PC-3 (cell line): ENCODE data around the gene SMIM7. TPM values are rescaled to one million over a fixed set of nuclear protein-coding genes. Genes with fewer than 3 reads are reported as not detected.
A peak's percentile ranks its signal among the peaks of the same experiment; 100 is the strongest.

Source experiments
- ATAC-seq: fragments of 200-7000 bp; cut with Tn5 transposase; 2 replicates; pipeline ENCODE4 v1.9.1; 2020; ENCODE audit warnings: mild to moderate bottlenecking, moderate library complexity
- BruUV-seq: library from RNA; stranded (reverse); fragments of 400-500 nt; replicated peaks from 2 replicates; lab custom pipeline; 2021; lab: Mats Ljungman, UMichigan
- CTCF ChIA-PET: fragments of 300-600 bp; sonication (Branson Sonifier 250); formaldehyde crosslinking; loops from one replicate; lab custom pipeline; 2022; ENCODE audit warnings: antibody characterized with exemption; lab: Charles Lee
- POLR2A ChIA-PET: fragments of 300-600 bp; sonication (Branson Sonifier 250); formaldehyde crosslinking; loops from one replicate; lab custom pipeline; 2022; ENCODE audit warnings: antibody characterized with exemption; ENCODE audit not compliant: unreplicated experiment; lab: Charles Lee
- DNase-seq: peaks from one replicate; pipeline ENCODE4 v3.0.0-alpha.2; 2015
- H2AFZ ChIP-seq: fragments of 300-600 bp; sonication (generic); 2 replicates; pipeline ENCODE4 v1.6.0; 2016; ENCODE audit warnings: antibody characterized with exemption, low read length
- H3F3A ChIP-seq: fragments of 300-600 bp; sonication (generic); one replicate; pipeline ENCODE4 v1.6.0; 2017; ENCODE audit warnings: antibody characterized with exemption, low read length, control low read depth, mild to moderate bottlenecking; ENCODE audit not compliant: unreplicated experiment
- H3K27ac ChIP-seq: fragments of 300-600 bp; sonication (generic); 2 replicates; pipeline ENCODE4 v1.5.1; 2016; ENCODE audit warnings: mild to moderate bottlenecking, low read length
- H3K27me3 ChIP-seq: fragments of 300-600 bp; sonication (generic); 2 replicates; pipeline ENCODE4 v1.6.1; 2016; ENCODE audit warnings: low read length, mixed read lengths
- H3K36me3 ChIP-seq: fragments of 300-600 bp; sonication (generic); 2 replicates; pipeline ENCODE4 v1.6.1; 2016; ENCODE audit warnings: low read depth, mixed run types, low read length, mixed read lengths
- H3K4me1 ChIP-seq: fragments of 300-600 bp; sonication (generic); 2 replicates; pipeline ENCODE4 v1.5.1; 2016; ENCODE audit warnings: low read length; ENCODE audit not compliant: insufficient read depth
- H3K4me2 ChIP-seq: fragments of 300-600 bp; sonication (generic); 2 replicates; pipeline ENCODE4 v1.6.0; 2016; ENCODE audit warnings: low read length
- H3K4me3 ChIP-seq: fragments of 300-600 bp; sonication (generic); 2 replicates; pipeline ENCODE4 v1.5.1; 2016; ENCODE audit warnings: mild to moderate bottlenecking, low read length, mixed read lengths
- H3K79me2 ChIP-seq: fragments of 300-600 bp; sonication (generic); 2 replicates; pipeline ENCODE4 v1.6.1; 2017; ENCODE audit warnings: low read length, mixed read lengths
- H3K9ac ChIP-seq: fragments of 300-600 bp; sonication (generic); 2 replicates; pipeline ENCODE4 v1.6.0; 2016; ENCODE audit warnings: mild to moderate bottlenecking, low read length
- H3K9me2 ChIP-seq: fragments of 300-600 bp; sonication (generic); replicated peaks from 2 replicates; pipeline ENCODE4 v1.6.1; 2016; ENCODE audit warnings: mixed run types, low read length, mixed read lengths
- H3K9me3 ChIP-seq: fragments of 300-600 bp; sonication (generic); 2 replicates; pipeline ENCODE4 v1.6.1; 2016; ENCODE audit warnings: low read length, mixed read lengths
- H4K20me1 ChIP-seq: fragments of 300-600 bp; sonication (generic); 2 replicates; pipeline ENCODE4 v1.6.1; 2016; ENCODE audit warnings: low read length, mixed read lengths
- CTCF ChIP-seq: fragments of 300-600 bp; sonication (generic); conservative IDR thresholded peaks from 2 replicates; pipeline ENCODE4 v1.5.1; 2017; ENCODE audit warnings: antibody characterized with exemption, low read depth, mild to moderate bottlenecking, low read length
- EZH2 ChIP-seq: fragments of 300-600 bp; sonication (generic); IDR thresholded peaks from one replicate; pipeline ENCODE4 v1.6.1; 2017; ENCODE audit warnings: antibody characterized with exemption, mild to moderate bottlenecking, low read length; ENCODE audit not compliant: unreplicated experiment
- EZH2phosphoT487 ChIP-seq: fragments of 300-600 bp; sonication (generic); IDR thresholded peaks from 2 replicates; pipeline ENCODE4 v1.6.1; 2018; ENCODE audit warnings: mild to moderate bottlenecking, antibody characterized with exemption, low read length, borderline replicate concordance
- intact Hi-C: fragments of 100-400 bp; cut with micrococcal nuclease; formaldehyde crosslinking; loops from 2 replicates; pipeline ENCODE4 v1.9.0; 2023
- total RNA-seq: library from RNA; depleted of rRNA; stranded (reverse); fragments of >200 nt; gene quantifications from 2 replicates; pipeline ENCODE4 v1.2.3, GENCODE V29; 2014

Gene SMIM7
- total RNA-seq, 1 experiment from 2014 or later, result 74.1 TPM

GRCh38 chr19:16618248-16618647 lies 41.7 kb downstream of the SMIM7 start:
- Histone ChIP-seq H2AFZ (no peak overlapping the region), H3K9ac (no peak overlapping the region), H3K27me3 (no peaks in the 10 kb centered on the region), H3K4me3 (no peak overlapping the region), H3F3A (no peaks in the 10 kb centered on the region), H3K36me3 (no peaks in the 10 kb centered on the region; the same call in 1 of the 2 replicates), H3K4me1 (peaks cover 6% of the 10 kb centered on the region; the same call in 1 of the 2 replicates), H3K27ac (no peak overlapping the region), H3K4me2 (no peak overlapping the region), H3K9me2 (no peaks in the 10 kb centered on the region), H4K20me1 (peaks cover 97% of the 10 kb centered on the region), H3K79me2 (peaks cover 100% of the 10 kb centered on the region), H3K9me3 (no peaks in the 10 kb centered on the region)
- ATAC-seq, result no peak
- intact Hi-C loops, result no loop called here
- BruUV-seq, result no TSS peak
- ChIA-PET POLR2A (no interaction called here), CTCF (no interaction called here)
- TF ChIP-seq EZH2phosphoT487 (no peak), CTCF (no peak), EZH2 (no peak)
- DNase-seq, result no peak

GRCh38 chr19:16615808-16616207 lies 44.1 kb downstream of the SMIM7 start:
- Histone ChIP-seq H3K9me2 (no peaks in the 10 kb centered on the region), H3K4me2 (no peak overlapping the region), H3K27me3 (no peaks in the 10 kb centered on the region), H3K27ac (no peak overlapping the region), H4K20me1 (peaks cover 97% of the 10 kb centered on the region), H3K9ac (no peak overlapping the region), H3K36me3 (no peaks in the 10 kb centered on the region), H3K9me3 (no peaks in the 10 kb centered on the region), H3K4me1 (peaks cover 6% of the 10 kb centered on the region; the same call in 1 of the 2 replicates), H3K4me3 (no peak overlapping the region), H3F3A (no peaks in the 10 kb centered on the region), H3K79me2 (peaks cover 100% of the 10 kb centered on the region), H2AFZ (no peak overlapping the region)
- BruUV-seq, result no TSS peak
- no peak for TF ChIP-seq EZH2
- no peak for TF ChIP-seq EZH2phosphoT487
- no peak for TF ChIP-seq CTCF
- ATAC-seq, result no peak; the same call in 1 of the 2 replicates
- POLR2A ChIA-PET, result no interaction called here
- intact Hi-C loops, result no loop called here
- CTCF ChIA-PET, result no interaction called here
- no peak for DNase-seq

GRCh38 chr19:16614941-16615340 lies 45.0 kb downstream of the SMIM7 start:
- DNase-seq, result peak; percentile 36
- Histone ChIP-seq H2AFZ (no peak overlapping the region), H3K9me3 (no peaks in the 10 kb centered on the region), H3K27ac (no peak overlapping the region), H3F3A (no peaks in the 10 kb centered on the region), H3K4me3 (no peak overlapping the region), H3K36me3 (no peaks in the 10 kb centered on the region), H3K9ac (no peak overlapping the region), H3K27me3 (no peaks in the 10 kb centered on the region), H3K9me2 (no peaks in the 10 kb centered on the region), H3K4me1 (peaks cover 6% of the 10 kb centered on the region; the same call in 1 of the 2 replicates), H3K79me2 (peaks cover 100% of the 10 kb centered on the region), H3K4me2 (no peak overlapping the region), H4K20me1 (peaks cover 93% of the 10 kb centered on the region)
- intact Hi-C loops, result no loop called here
- CTCF ChIA-PET, result no interaction called here
- POLR2A ChIA-PET, result no interaction called here
- ATAC-seq, result no peak
- no TSS peak for BruUV-seq
- TF ChIP-seq EZH2 (no peak), CTCF (no peak), EZH2phosphoT487 (no peak)
